HepG2 (cell line): ENCODE measurements around the gene ZNF511. TPM values are rescaled to one million over a fixed set of nuclear protein-coding genes. Genes with fewer than 3 reads are reported as not detected.

ENCODE experiments used
- ATAC-seq: fragments of 200-7000 bp; cut with Tn5 transposase; 3 replicates; pipeline ENCODE4 v1.9.1; 2020; ENCODE audit warnings: mild to moderate bottlenecking, moderate library complexity
- BruUV-seq: library from RNA; stranded (reverse); fragments of 400-500 nt; replicated peaks from 2 replicates; lab custom pipeline; 2021; lab: Mats Ljungman, UMichigan
- CTCF ChIA-PET: fragments of 300-600 bp; formaldehyde crosslinking; extraction: SDS; loops from one replicate; lab custom pipeline; 2021; ENCODE audit warnings: low total read pairs, inconsistent platforms, low intra/inter-chr PET ratio; lab: Yijun Ruan, JAX
- POLR2A ChIA-PET: fragments of 350-600 bp; sonication (Branson Sonifier 250); formaldehyde crosslinking; loops from one replicate; lab custom pipeline; 2020; ENCODE audit warnings: antibody characterized with exemption, inconsistent platforms; lab: Yijun Ruan, JAX
- DNase-seq: peaks from one replicate; pipeline ENCODE4 v3.0.0-alpha.2; 2015; ENCODE audit warnings: low spot score
- FAIRE-seq: peaks from 3 replicates; lab custom pipeline; 2011; peaks lifted over from hg19 to GRCh38; lab: Jason Lieb, UNC
- H2AFZ ChIP-seq: one replicate; pipeline ENCODE4 v1.6.1; 2011; ENCODE audit warnings: low read length, inconsistent platforms
- H3K27ac ChIP-seq: fragments of 300-600 bp; 3 replicates; pipeline ENCODE4 v1.8.0; 2011; ENCODE audit warnings: mixed run types, mild to moderate bottlenecking, mixed read lengths, low read length, inconsistent platforms; ENCODE audit not compliant: insufficient read depth; ENCODE audit errors: extremely low read length
- H3K27me3 ChIP-seq, 2 experiments: fragments of 200-600 bp in 1 of 2; 2 replicates in 1 of 2; 3 replicates in 1 of 2; pipeline versions ENCODE4 v1.6.0 to v1.8.0; 2011; ENCODE audit warnings: low read length in 2 of 2, mild to moderate bottlenecking in 2 of 2, moderate library complexity in 2 of 2, inconsistent platforms in 1 of 2; ENCODE audit not compliant: insufficient read depth in 2 of 2, control insufficient read depth in 1 of 2
- H3K36me3 ChIP-seq, 2 experiments: fragments of 200-600 bp in 1 of 2; replicated peaks in 1 of 2; 2 replicates in 1 of 2; 3 replicates in 1 of 2; pipeline versions ENCODE4 v1.5.1 to v1.8.0; 2011; ENCODE audit warnings: low read length in 2 of 2, inconsistent platforms in 1 of 2; ENCODE audit not compliant: insufficient read depth in 2 of 2, control insufficient read depth in 1 of 2
- H3K4me1 ChIP-seq: 2 replicates; pipeline ENCODE4 v1.5.1; 2012; ENCODE audit warnings: low read length, inconsistent platforms; ENCODE audit not compliant: insufficient read depth
- H3K4me2 ChIP-seq: 2 replicates; pipeline ENCODE4 v1.6.0; 2011; ENCODE audit warnings: low read depth, low read length, inconsistent platforms
- H3K4me3 ChIP-seq, 3 experiments: fragments of 200-600 bp in 1 of 3; sonication (generic), shearing (Covaris generic) in 1 of 3; replicated peaks in 1 of 3; 2 replicates each; pipeline ENCODE4 v1.5.1; 2011 to 2016; ENCODE audit warnings: low read length in 3 of 3, inconsistent platforms in 2 of 3, low read depth in 2 of 3, mild to moderate bottlenecking in 2 of 3, control low read depth in 1 of 3, mixed read lengths in 1 of 3; ENCODE audit not compliant: insufficient read depth in 1 of 3
- H3K79me2 ChIP-seq: one replicate; pipeline ENCODE4 v1.6.1; 2011; ENCODE audit warnings: low read length, inconsistent platforms; ENCODE audit not compliant: insufficient read depth
- H3K9ac ChIP-seq: 2 replicates; pipeline ENCODE4 v1.6.0; 2011; ENCODE audit warnings: mild to moderate bottlenecking, low read depth, low read length, inconsistent platforms; ENCODE audit not compliant: insufficient read depth
- H3K9me3 ChIP-seq: 2 replicates; pipeline ENCODE4 v1.5.1; 2012; ENCODE audit warnings: mild to moderate bottlenecking, low read length
- H4K20me1 ChIP-seq: 2 replicates; pipeline ENCODE4 v1.6.0; 2011; ENCODE audit warnings: inconsistent platforms, mild to moderate bottlenecking, low read length, moderate library complexity; ENCODE audit not compliant: insufficient read depth
- AGO2 ChIP-seq: fragments of 200-400 bp; formaldehyde crosslinking; optimal IDR thresholded peaks from 2 replicates; pipeline ENCODE3; 2017; ENCODE audit warnings: mild to moderate bottlenecking, low read depth, low read length, moderate library complexity
- CENPT ChIP-seq: sonication (generic); formaldehyde crosslinking; IDR thresholded peaks from 2 replicates; pipeline ENCODE4 v1.8.0; 2022; ENCODE audit warnings: low read depth, mild to moderate bottlenecking, moderate library complexity, missing genetic modification reagents
- HMG20A ChIP-seq: IDR thresholded peaks from 2 replicates; pipeline ENCODE4 v1.6.1; 2016; ENCODE audit warnings: borderline replicate concordance
- NR0B2 ChIP-seq: sonication (generic); formaldehyde crosslinking; IDR thresholded peaks from 2 replicates; pipeline ENCODE4 v1.4.0; 2020; ENCODE audit warnings: mild to moderate bottlenecking, missing genetic modification reagents
- TFAP4 ChIP-seq: sonication (generic); IDR thresholded peaks from 2 replicates; pipeline ENCODE4 v1.6.1; 2016; ENCODE audit warnings: low read depth, borderline replicate concordance
- WGBS: methylation state at CpG from one replicate; pipeline ENCODE4 v1.1.6; 2017; ENCODE audit warnings: low lambda C conversion rate; 5-methylcytosine and 5-hydroxymethylcytosine counted together
- in situ Hi-C: cut with HindIII; loops from 2 replicates; pipeline ENCODE4 v1.10.0; 2017; ENCODE audit warnings: low pct_unique_long_range_greater_than_20kb; ENCODE audit not compliant: extremely low pct_ligation_motif_present
- intact Hi-C: fragments of 100-400 bp; cut with micrococcal nuclease; formaldehyde crosslinking; loops from one replicate; pipeline ENCODE4 v1.10.0; 2022; ENCODE audit not compliant: unreplicated experiment
- polyA plus RNA-seq, 8 experiments: library from polyadenylated mRNA; depleted of rRNA in 3 of 8; stranded (reverse) in 7 of 8; unstranded in 1 of 8; fragments of >200 nt; fragmentation: Illumina TruSeq in 4 of 8; extraction: Trizol in 4 of 8; gene quantifications; 2 replicates each; pipeline versions ENCODE4 v1.2.1 to v1.2.3, GENCODE V29; 2011 to 2016; ENCODE audit warnings: low read depth in 4 of 8, missing spikeins in 1 of 8, mixed read lengths in 1 of 8; ENCODE audit not compliant: insufficient read depth in 1 of 8
- total RNA-seq, 5 experiments: library from RNA; depleted of rRNA; stranded (reverse); fragments of >200 nt; fragmentation: Illumina TruSeq; extraction: Trizol; gene quantifications; 2 replicates each; pipeline ENCODE4 v1.2.3, GENCODE V29; 2016; ENCODE audit warnings: low read depth in 1 of 5
- TF ChIP-seq, protein P1 (sequence below): sonication (generic); formaldehyde crosslinking; IDR thresholded peaks from 2 replicates; pipeline ENCODE4 v1.4.0; 2020; ENCODE audit warnings: mild to moderate bottlenecking, missing genetic modification reagents

The ZNF511 gene
- total and polyA plus RNA-seq, 2 of the 13 experiments (the other 11 are each of a cell fraction or from before 2014, with no cell fraction given) = 35.6 to 66.4 TPM

- CTCF ChIA-PET = no interaction called here
Observed at GRCh38 chr10:133294189-133294588, 14.5 kb upstream of the ZNF511 start.

More at GRCh38 chr10:133294189-133294588, 14.5 kb upstream of the ZNF511 start:
- H3K9me3 ChIP-seq = no peaks in the 10 kb centered on the region
- H3K9ac ChIP-seq = no peak overlapping the region
- POLR2A ChIA-PET = no interaction called here
- peaks cover 36 to 62% of the 10 kb centered on the region in 2 experiments for H3K36me3 ChIP-seq
- H3K4me1 ChIP-seq = no peaks in the 10 kb centered on the region
- FAIRE-seq (no peak), ATAC-seq (no peak), DNase-seq (no peak)
- 97% methylated on average over 9 of the region's 15 CpGs for WGBS
- H3K79me2 ChIP-seq = no peaks in the 10 kb centered on the region
- H3K27me3 ChIP-seq = no peaks in the 10 kb centered on the region
- no peak overlapping the region for H3K4me3 ChIP-seq
- H2AFZ ChIP-seq = no peak overlapping the region
- no peak overlapping the region for H3K4me2 ChIP-seq
- intact Hi-C loops = no loop called here
- no peak overlapping the region for H3K27ac ChIP-seq
- no peak for TF ChIP-seq HMG20A (CRISPR knock-in tag)
- no peak for TF ChIP-seq CENPT
- no peak for TF ChIP-seq TFAP4
- TF ChIP-seq, protein P1, sequence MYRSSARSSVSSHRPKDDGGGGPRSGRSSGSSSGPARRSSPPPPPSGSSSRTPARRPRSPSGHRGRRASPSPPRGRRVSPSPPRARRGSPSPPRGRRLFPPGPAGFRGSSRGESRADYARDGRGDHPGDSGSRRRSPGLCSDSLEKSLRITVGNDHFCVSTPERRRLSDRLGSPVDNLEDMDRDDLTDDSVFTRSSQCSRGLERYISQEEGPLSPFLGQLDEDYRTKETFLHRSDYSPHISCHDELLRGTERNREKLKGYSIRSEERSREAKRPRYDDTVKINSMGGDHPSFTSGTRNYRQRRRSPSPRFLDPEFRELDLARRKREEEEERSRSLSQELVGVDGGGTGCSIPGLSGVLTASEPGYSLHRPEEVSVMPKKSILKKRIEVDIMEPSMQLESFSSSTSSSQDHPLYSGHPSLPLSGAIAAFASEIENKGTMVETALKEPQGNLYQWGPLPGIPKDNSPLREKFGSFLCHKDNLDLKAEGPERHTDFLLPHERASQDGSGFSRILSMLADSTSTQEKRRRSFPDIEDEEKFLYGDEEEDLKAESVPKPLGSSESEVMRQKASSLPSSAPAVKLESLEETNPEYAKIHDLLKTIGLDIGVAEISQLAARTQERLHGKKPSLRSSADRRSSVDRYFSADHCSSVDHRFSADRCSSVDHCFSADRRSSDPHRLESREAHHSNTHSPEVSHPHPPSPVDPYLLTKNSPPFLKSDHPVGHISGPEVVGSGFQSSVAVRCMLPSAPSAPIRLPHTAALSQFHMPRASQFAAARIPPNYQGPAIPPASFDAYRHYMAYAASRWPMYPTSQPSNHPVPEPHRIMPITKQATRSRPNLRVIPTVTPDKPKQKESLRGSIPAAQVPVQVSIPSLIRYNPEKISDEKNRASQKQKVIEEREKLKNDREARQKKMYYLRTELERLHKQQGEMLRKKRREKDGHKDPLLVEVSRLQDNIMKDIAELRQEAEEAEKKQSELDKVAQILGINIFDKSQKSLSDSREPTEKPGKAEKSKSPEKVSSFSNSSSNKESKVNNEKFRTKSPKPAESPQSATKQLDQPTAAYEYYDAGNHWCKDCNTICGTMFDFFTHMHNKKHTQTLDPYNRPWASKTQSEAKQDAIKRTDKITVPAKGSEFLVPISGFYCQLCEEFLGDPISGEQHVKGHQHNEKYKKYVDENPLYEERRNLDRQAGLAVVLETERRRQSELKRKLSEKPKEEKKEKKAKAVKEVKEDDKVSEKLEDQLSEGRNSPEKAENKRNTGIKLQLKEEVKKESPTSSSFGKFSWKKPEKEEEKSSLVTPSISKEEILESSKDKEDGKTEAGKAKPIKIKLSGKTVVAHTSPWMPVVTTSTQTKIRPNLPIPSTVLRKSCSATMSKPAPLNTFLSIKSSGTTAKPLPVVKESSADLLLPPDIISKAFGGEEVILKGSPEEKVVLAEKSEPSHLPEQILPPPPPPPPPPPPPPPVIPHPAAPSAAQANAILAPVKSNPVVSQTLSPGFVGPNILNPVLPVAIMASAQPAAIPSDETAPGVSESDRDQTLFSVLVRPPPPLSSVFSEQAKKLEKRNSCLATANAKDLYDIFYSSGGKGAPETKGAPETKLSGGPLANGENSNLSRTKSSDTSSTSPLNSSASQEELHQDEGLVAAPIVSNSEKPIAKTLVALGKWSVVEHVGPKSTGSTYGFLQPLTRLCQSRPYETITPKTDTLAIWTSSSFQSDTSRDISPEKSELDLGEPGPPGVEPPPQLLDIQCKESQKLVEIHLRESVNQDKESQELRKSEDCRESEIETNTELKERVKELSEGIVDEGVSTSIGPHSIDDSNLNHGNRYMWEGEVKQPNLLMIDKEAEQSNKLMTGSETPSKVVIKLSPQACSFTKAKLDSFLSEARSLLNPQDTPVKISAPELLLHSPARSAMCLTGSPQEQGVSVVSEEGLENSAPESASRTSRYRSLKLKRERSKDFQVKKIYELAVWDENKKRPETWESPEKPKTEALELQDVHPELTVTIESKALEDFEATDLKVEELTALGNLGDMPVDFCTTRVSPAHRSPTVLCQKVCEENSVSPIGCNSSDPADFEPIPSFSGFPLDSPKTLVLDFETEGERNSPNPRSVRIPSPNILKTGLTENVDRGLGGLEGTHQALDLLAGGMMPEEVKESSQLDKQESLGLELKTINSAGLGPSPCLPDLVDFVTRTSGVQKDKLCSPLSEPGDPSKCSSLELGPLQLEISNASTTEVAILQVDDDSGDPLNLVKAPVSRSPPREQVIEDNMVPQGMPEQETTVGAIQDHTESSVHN (CRISPR knock-in tag) = no peak
- TF ChIP-seq AGO2 = no peak
- TF ChIP-seq NR0B2 (CRISPR knock-in tag) = no peak
- in situ Hi-C loops = no loop called here
- H4K20me1 ChIP-seq = no peaks in the 10 kb centered on the region
- BruUV-seq = no TSS peak
